Superior temporal gyrus (tissue), 1 donor: ENCODE measurements around the gene MEGF6.

Source experiments
- DNase-seq: peaks from one replicate; pipeline ENCODE4 v3.0.0-alpha.2; 2016; ENCODE audit errors: extremely low spot score

The MEGF6 gene

GRCh38 chr1:3611170-3612019 is at the start of gene MEGF6:
TSS of gene MEGF6 (minus strand) at chr1:3611508. CDS start at chr1:3611268, 240 bp downstream.
- DNase-seq = no peak

GRCh38 chr1:3660704-3661103 is 49.4 kb upstream of the MEGF6 start:
- no peak for DNase-seq

GRCh38 chr1:3659093-3659492 is 47.8 kb upstream of the MEGF6 start:
- no peak for DNase-seq

GRCh38 chr1:3658231-3658615 is 46.9 kb upstream of the MEGF6 start:
- no peak for DNase-seq

GRCh38 chr1:3657578-3658230 is 46.4 kb upstream of the MEGF6 start:
- DNase-seq = no peak

- DNase-seq = no peak
Measured at GRCh38 chr1:3657096-3657475, 45.8 kb upstream of the MEGF6 start.

- DNase-seq = no peak
Measured at GRCh38 chr1:3656450-3657095, 45.3 kb upstream of the MEGF6 start.

- no peak for DNase-seq
Measured at GRCh38 chr1:3654549-3655281, 43.4 kb upstream of the MEGF6 start.

- no peak for DNase-seq
Measured at GRCh38 chr1:3653286-3653618, 41.9 kb upstream of the MEGF6 start.

GRCh38 chr1:3652548-3653285 is 41.4 kb upstream of the MEGF6 start:
- DNase-seq = no peak

GRCh38 chr1:3651930-3652547 is 40.7 kb upstream of the MEGF6 start, which contains the start of gene TP73:
TSS of gene TP73 (plus strand) at chr1:3652516. CDS start at chr1:3682366, 29,850 bp downstream.
- no peak for DNase-seq

GRCh38 chr1:3651026-3651929 is 40.0 kb upstream of the MEGF6 start:
- no peak for DNase-seq

GRCh38 chr1:3650248-3651025 is 39.1 kb upstream of the MEGF6 start:
- DNase-seq = no peak

GRCh38 chr1:3649342-3650247 is 38.3 kb upstream of the MEGF6 start, which contains the start of gene WRAP73:
TSS of gene WRAP73 (minus strand) at chr1:3650103. CDS start at chr1:3649999, 104 bp downstream.
- DNase-seq = peak; percentile 95

GRCh38 chr1:3646596-3646995 is 35.3 kb upstream of the MEGF6 start:
- no peak for DNase-seq

- no peak for DNase-seq
Measured at GRCh38 chr1:3645666-3646355, 34.5 kb upstream of the MEGF6 start.

- DNase-seq = no peak
Measured at GRCh38 chr1:3645247-3645646, 33.9 kb upstream of the MEGF6 start.
